PC-9 (cell line): ENCODE results near the gene CTSD. TPM values are rescaled to one million over a fixed set of nuclear protein-coding genes. Genes with fewer than 3 reads are reported as not detected.

Experiments
- BruUV-seq: library from RNA; stranded (reverse); fragments of 400-500 nt; replicated peaks from 2 replicates; lab custom pipeline; 2021; lab: Mats Ljungman, UMichigan
- CTCF ChIA-PET: fragments of 300-600 bp; sonication (Branson Sonifier 250); formaldehyde crosslinking; loops from one replicate; lab custom pipeline; 2022; ENCODE audit warnings: antibody characterized with exemption; lab: Charles Lee
- POLR2A ChIA-PET: fragments of 300-600 bp; sonication (Branson Sonifier 250); formaldehyde crosslinking; loops from one replicate; lab custom pipeline; 2022; ENCODE audit warnings: antibody characterized with exemption; ENCODE audit not compliant: unreplicated experiment; lab: Charles Lee
- DNase-seq, 2 experiments: peaks; one replicate each; pipeline versions ENCODE4 v3.0.0 to v3.0.0-alpha.2; 2015 to 2022; ENCODE audit warnings: mixed read lengths in 1 of 2
- H2AFZ ChIP-seq: fragments of 200-600 bp; sonication (generic); 2 replicates; pipeline ENCODE4 v1.8.1; 2017; ENCODE audit warnings: antibody characterized with exemption
- H3F3A ChIP-seq: fragments of 200-600 bp; sonication (generic); 2 replicates; pipeline ENCODE4 v1.8.1; 2017; ENCODE audit warnings: antibody characterized with exemption, mild to moderate bottlenecking, low read depth; ENCODE audit not compliant: insufficient read depth
- H3K27ac ChIP-seq: fragments of 200-600 bp; sonication (generic); 2 replicates; pipeline ENCODE4 v1.6.1; 2016; ENCODE audit warnings: mixed run types
- H3K27me3 ChIP-seq: fragments of 200-600 bp; sonication (generic); 2 replicates; pipeline ENCODE4 v1.6.1; 2016; ENCODE audit warnings: low read depth, mixed run types; ENCODE audit not compliant: insufficient read depth
- H3K36me3 ChIP-seq: fragments of 200-600 bp; sonication (generic); 2 replicates; pipeline ENCODE4 v1.6.1; 2016; ENCODE audit warnings: low read depth, mixed run types
- H3K4me1 ChIP-seq: fragments of 200-600 bp; sonication (generic); replicated peaks from 2 replicates; pipeline ENCODE4 v1.6.1; 2016; ENCODE audit warnings: mixed run types; ENCODE audit not compliant: insufficient read depth
- H3K4me2 ChIP-seq: fragments of 200-600 bp; sonication (generic); 2 replicates; pipeline ENCODE4 v1.6.1; 2017; ENCODE audit warnings: mixed run types
- H3K4me3 ChIP-seq: fragments of 200-600 bp; sonication (generic); 2 replicates; pipeline ENCODE4 v1.6.1; 2016; ENCODE audit warnings: mixed run types
- H3K79me2 ChIP-seq: fragments of 200-600 bp; sonication (generic); 2 replicates; pipeline ENCODE4 v1.6.1; 2017; ENCODE audit warnings: low read depth, mixed run types
- H3K9me2 ChIP-seq: fragments of 200-600 bp; sonication (generic); 2 replicates; pipeline ENCODE4 v1.8.1; 2017; ENCODE audit warnings: mild to moderate bottlenecking; ENCODE audit not compliant: insufficient read depth
- H3K9me3 ChIP-seq: fragments of 200-600 bp; sonication (generic); 2 replicates; pipeline ENCODE4 v1.8.1; 2016; ENCODE audit warnings: low read depth; ENCODE audit not compliant: insufficient read depth
- H4K20me1 ChIP-seq: fragments of 200-600 bp; sonication (generic); 2 replicates; pipeline ENCODE4 v1.8.1; 2017; ENCODE audit not compliant: insufficient read depth
- EZH2 ChIP-seq: fragments of 200-600 bp; sonication (generic); IDR thresholded peaks from 2 replicates; pipeline ENCODE4 v1.8.0; 2017; ENCODE audit warnings: antibody characterized with exemption, low read depth
- intact Hi-C: fragments of 100-400 bp; cut with micrococcal nuclease; formaldehyde crosslinking; loops from one replicate; pipeline ENCODE4 v1.10.0; 2022; ENCODE audit not compliant: unreplicated experiment
- total RNA-seq: library from RNA; stranded (reverse); gene quantifications from 2 replicates; pipeline ENCODE4 v1.2.3, GENCODE V29; 2021
- TF ChIP-seq, protein P1 (sequence below): fragments of 200-600 bp; sonication (generic); conservative IDR thresholded peaks from 2 replicates; pipeline ENCODE4 v1.6.1; 2017; ENCODE audit warnings: mixed run types, antibody characterized with exemption, mild to moderate bottlenecking, moderate library complexity

Gene CTSD
- total RNA-seq, 1 experiment from 2014 or later, result 735 TPM

DNA sequence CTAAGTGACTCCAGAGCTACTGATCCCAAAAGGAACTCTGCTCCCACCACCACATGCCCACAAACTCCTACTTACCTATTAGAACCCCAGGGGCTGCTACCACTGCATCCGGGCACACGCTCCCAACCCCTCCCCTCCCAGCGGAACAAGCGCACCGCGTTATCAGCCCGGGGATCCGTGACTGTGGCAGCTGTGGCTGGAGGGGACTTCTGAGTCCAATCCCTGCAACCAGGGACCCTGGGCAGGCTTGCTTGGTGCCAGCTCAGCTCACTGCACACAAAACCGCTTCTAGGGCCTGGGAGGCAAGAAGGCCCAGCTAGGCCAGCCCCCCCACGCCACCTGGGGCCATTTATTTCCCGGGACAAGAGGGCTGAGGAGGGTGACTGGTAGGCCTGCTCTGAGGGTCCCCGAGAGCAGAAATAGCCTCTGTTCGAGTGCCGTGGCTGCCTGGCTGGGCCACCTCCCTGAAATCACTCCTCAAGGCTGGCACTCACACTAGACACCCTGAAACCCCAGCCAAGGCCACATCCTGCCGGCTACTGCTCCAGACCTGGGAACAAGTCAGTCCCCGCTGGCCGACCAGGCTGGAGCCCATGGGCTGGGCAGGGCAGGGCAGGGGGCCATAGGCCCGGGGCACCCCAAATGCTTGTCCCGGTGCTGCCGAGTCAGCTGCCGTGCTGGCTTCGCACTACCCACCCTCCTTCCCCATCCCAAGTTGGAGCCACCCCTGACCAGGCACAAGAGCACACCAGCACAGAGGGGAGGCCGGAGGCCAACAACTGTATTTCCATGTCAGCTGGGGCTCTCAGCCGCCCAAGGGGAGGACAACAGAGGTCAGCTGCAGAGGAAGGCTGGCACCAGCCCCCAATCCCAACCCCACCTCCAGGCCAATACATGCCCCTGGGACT is 11.5 kb downstream of the CTSD start:
- Histone ChIP-seq H3K9me3 (no peaks in the 10 kb centered on the region), H3K27me3 (no peaks in the 10 kb centered on the region), H3K4me1 (no peaks in the 10 kb centered on the region), H3F3A (no peaks in the 10 kb centered on the region; the same call in 1 of the 2 replicates), H4K20me1 (no peaks in the 10 kb centered on the region), H3K4me3 (no peak overlapping the region), H3K27ac (no peak overlapping the region), H3K79me2 (no peaks in the 10 kb centered on the region), H3K9me2 (no peaks in the 10 kb centered on the region), H2AFZ (no peak overlapping the region), H3K4me2 (no peak overlapping the region), H3K36me3 (0 out of 2 replicates have a peak, but pooled peaks cover 4% of the 10 kb centered on the region)
- ChIA-PET POLR2A (no interaction called here), CTCF (no interaction called here)
- BruUV-seq, result no TSS peak
- intact Hi-C loops, result no loop called here
- DNase-seq, result no peak
- no peak for TF ChIP-seq EZH2
- TF ChIP-seq, protein P1, sequence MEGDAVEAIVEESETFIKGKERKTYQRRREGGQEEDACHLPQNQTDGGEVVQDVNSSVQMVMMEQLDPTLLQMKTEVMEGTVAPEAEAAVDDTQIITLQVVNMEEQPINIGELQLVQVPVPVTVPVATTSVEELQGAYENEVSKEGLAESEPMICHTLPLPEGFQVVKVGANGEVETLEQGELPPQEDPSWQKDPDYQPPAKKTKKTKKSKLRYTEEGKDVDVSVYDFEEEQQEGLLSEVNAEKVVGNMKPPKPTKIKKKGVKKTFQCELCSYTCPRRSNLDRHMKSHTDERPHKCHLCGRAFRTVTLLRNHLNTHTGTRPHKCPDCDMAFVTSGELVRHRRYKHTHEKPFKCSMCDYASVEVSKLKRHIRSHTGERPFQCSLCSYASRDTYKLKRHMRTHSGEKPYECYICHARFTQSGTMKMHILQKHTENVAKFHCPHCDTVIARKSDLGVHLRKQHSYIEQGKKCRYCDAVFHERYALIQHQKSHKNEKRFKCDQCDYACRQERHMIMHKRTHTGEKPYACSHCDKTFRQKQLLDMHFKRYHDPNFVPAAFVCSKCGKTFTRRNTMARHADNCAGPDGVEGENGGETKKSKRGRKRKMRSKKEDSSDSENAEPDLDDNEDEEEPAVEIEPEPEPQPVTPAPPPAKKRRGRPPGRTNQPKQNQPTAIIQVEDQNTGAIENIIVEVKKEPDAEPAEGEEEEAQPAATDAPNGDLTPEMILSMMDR, result no peak

DNA sequence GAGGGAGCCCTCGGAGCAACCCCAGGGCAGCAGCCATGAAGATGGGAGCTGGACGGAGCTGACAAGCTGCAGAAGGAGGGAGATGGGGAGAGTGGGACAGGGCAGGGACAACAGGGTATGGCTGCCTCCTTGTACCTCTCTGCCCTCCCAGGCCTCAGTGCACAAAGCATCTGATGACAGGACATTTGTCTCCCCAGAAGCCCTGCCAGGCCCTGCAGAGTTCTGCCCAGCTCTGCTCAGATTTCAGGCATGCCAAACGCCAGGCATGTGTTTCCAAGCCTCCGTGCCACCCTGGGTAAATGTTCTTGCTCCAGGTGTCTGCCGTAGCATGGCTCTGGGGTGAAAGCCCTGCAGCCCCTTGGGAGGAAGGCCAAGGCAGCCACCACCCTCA is 12.2 kb downstream of the CTSD start:
- ChIA-PET CTCF (no interaction called here), POLR2A (interaction anchor here (0.5 kb wide), 1 partner anchor 98 kb away, joined by 3 read pairs; no protein-coding TSS in a partner anchor)
- Histone ChIP-seq H3K9me3 (no peaks in the 10 kb centered on the region), H3K79me2 (no peaks in the 10 kb centered on the region), H3K27ac (no peak overlapping the region), H4K20me1 (no peaks in the 10 kb centered on the region), H3K36me3 (0 out of 2 replicates have a peak, but pooled peaks cover 4% of the 10 kb centered on the region), H3K9me2 (no peaks in the 10 kb centered on the region), H3K27me3 (no peaks in the 10 kb centered on the region), H3K4me2 (no peak overlapping the region), H3K4me3 (no peak overlapping the region), H3F3A (peaks cover 3% of the 10 kb centered on the region; the same call in 1 of the 2 replicates), H3K4me1 (no peaks in the 10 kb centered on the region), H2AFZ (no peak overlapping the region)
- no peak for DNase-seq
- no peak for TF ChIP-seq EZH2
- TF ChIP-seq, protein P1, result no peak
- intact Hi-C loops, result no loop called here
- no TSS peak for BruUV-seq

DNA sequence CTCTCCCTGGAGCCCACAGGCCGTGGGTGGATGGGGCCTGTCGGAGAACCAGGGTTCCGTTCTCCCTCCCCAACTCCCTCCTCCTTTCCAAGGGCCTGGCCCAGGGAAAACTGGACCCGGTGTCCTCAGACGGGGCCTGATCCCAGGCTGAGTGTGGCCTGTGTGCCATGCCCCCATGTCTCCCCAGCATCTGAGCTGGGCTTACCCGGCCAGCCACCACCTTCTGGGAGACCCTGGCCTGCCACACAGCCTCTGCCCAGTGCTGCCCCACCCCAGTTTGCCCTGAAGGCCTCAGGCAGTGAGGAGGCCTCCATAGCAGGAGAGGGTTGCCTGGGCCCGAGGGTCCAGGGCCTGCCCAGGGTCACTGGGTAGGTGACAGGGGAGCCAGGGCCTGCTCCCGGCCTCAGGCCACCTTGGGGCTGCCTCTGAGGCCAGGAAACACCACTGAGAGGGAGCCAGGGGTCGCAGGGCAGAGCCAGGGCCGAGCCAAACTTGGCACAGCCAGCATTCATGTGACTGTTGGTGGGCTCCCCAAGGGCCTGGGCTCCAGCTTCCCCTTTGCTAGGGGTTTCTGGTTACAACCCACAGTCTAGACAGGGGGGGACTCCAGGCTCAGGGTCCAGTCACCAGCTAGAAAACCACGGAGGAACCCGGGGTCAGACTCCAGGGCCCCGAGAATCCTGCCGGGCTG is 12.7 kb downstream of the CTSD start:
- no peaks in the 10 kb centered on the region for H3K9me2 ChIP-seq
- no peaks in the 10 kb centered on the region for H3K9me3 ChIP-seq
- intact Hi-C loops, result no loop called here
- no peak overlapping the region for H3K4me2 ChIP-seq
- no peak for TF ChIP-seq EZH2
- TF ChIP-seq, protein P1, result no peak
- DNase-seq, result no peak
- no peaks in the 10 kb centered on the region for H3K79me2 ChIP-seq
- peaks cover 9% of the 10 kb centered on the region for H3F3A ChIP-seq
- H2AFZ ChIP-seq, result no peak overlapping the region
- no peak overlapping the region for H3K4me3 ChIP-seq
- no peak overlapping the region for H3K27ac ChIP-seq
- H3K27me3 ChIP-seq, result no peaks in the 10 kb centered on the region
- POLR2A ChIA-PET, result interaction anchor here (0.5 kb wide), 1 partner anchor 98 kb away, joined by 3 read pairs; no protein-coding TSS in a partner anchor
- H3K4me1 ChIP-seq, result no peaks in the 10 kb centered on the region
- CTCF ChIA-PET, result no interaction called here
- H4K20me1 ChIP-seq, result no peaks in the 10 kb centered on the region
- no TSS peak for BruUV-seq
- H3K36me3 ChIP-seq, result 0 out of 2 replicates have a peak, but pooled peaks cover 4% of the 10 kb centered on the region
